A673 (cell line): ENCODE data around the gene MGMT. TPM values are rescaled to one million over a fixed set of nuclear protein-coding genes. Genes with fewer than 3 reads are reported as not detected.

Experiments used
- BruUV-seq: library from RNA; stranded (reverse); fragments of 400-500 nt; replicated peaks from 2 replicates; lab custom pipeline; 2021; lab: Mats Ljungman, UMichigan
- CTCF ChIA-PET: fragments of 300-600 bp; sonication (Branson Sonifier 250); formaldehyde crosslinking; loops from one replicate; lab custom pipeline; 2022; ENCODE audit warnings: antibody characterized with exemption; lab: Charles Lee
- POLR2A ChIA-PET: fragments of 300-600 bp; sonication (Branson Sonifier 250); formaldehyde crosslinking; loops from one replicate; lab custom pipeline; 2022; ENCODE audit warnings: antibody characterized with exemption; ENCODE audit not compliant: low non-redundant PET; lab: Charles Lee
- DNase-seq: peaks from one replicate; pipeline ENCODE4 v3.0.0-alpha.2; 2015; ENCODE audit warnings: low spot score
- H3K27ac ChIP-seq: fragments of 200-600 bp; sonication (generic); 2 replicates; pipeline ENCODE4 v1.5.1; 2016; ENCODE audit warnings: mixed run types, low read depth, mild to moderate bottlenecking, mixed read lengths, antibody characterized with exemption, low read length; ENCODE audit not compliant: poor library complexity, severe bottlenecking
- H3K27me3 ChIP-seq: fragments of 200-600 bp; sonication (generic); replicated peaks from 2 replicates; pipeline ENCODE4 v1.6.1; 2017; ENCODE audit warnings: mixed run types, low read depth, mild to moderate bottlenecking, mixed read lengths, antibody characterized with exemption, low read length; ENCODE audit not compliant: insufficient read depth, poor library complexity
- H3K36me3 ChIP-seq: fragments of 200-600 bp; sonication (generic); 2 replicates; pipeline ENCODE4 v1.6.1; 2016; ENCODE audit warnings: mixed run types, mild to moderate bottlenecking, mixed read lengths, antibody characterized with exemption, low read length; ENCODE audit not compliant: insufficient read depth, poor library complexity, severe bottlenecking
- H3K4me1 ChIP-seq: fragments of 200-600 bp; sonication (generic); 2 replicates; pipeline ENCODE4 v1.6.1; 2017; ENCODE audit warnings: mixed run types, mild to moderate bottlenecking, mixed read lengths, antibody characterized with exemption, low read length; ENCODE audit not compliant: insufficient read depth, poor library complexity, severe bottlenecking
- H3K4me3 ChIP-seq: fragments of 200-600 bp; sonication (generic); 2 replicates; pipeline ENCODE4 v1.5.1; 2016; ENCODE audit warnings: low read depth, mixed run types, mild to moderate bottlenecking, mixed read lengths, low read length; ENCODE audit not compliant: poor library complexity, severe bottlenecking
- H3K9me3 ChIP-seq: fragments of 200-600 bp; sonication (generic); 2 replicates; pipeline ENCODE4 v1.6.1; 2016; ENCODE audit warnings: mixed run types, low read depth, mild to moderate bottlenecking, mixed read lengths, antibody characterized with exemption, low read length; ENCODE audit not compliant: poor library complexity, severe bottlenecking
- CTCF ChIP-seq: fragments of 300-800, 200-600 bp; sonication (generic); conservative IDR thresholded peaks from 2 replicates; pipeline ENCODE4 v1.5.1; 2017; ENCODE audit warnings: low read depth, mild to moderate bottlenecking, antibody characterized with exemption, low read length, moderate library complexity, mixed read lengths
- EZH2 ChIP-seq: fragments of 200-600 bp; sonication (generic); IDR thresholded peaks from 2 replicates; pipeline ENCODE4 v1.6.1; 2017; ENCODE audit warnings: borderline replicate concordance, low read depth, mild to moderate bottlenecking, mixed read lengths, antibody characterized with exemption, low read length; ENCODE audit not compliant: poor library complexity, severe bottlenecking
- intact Hi-C: fragments of 100-400 bp; cut with micrococcal nuclease; formaldehyde crosslinking; loops from one replicate; pipeline ENCODE4 v1.10.0; 2022; ENCODE audit not compliant: unreplicated experiment
- total RNA-seq: library from RNA; stranded (reverse); gene quantifications from 2 replicates; pipeline ENCODE4 v1.2.3, GENCODE V29; 2021

The MGMT gene
- total RNA-seq, 1 experiment from 2014 or later: 19.5 TPM

- BruUV-seq: no TSS peak
- H3K27me3 ChIP-seq: no peaks in the 10 kb centered on the region
- H3K9me3 ChIP-seq: no peaks in the 10 kb centered on the region
- CTCF ChIA-PET: no interaction called here
- TF ChIP-seq CTCF: no peak
- TF ChIP-seq EZH2: no peak
- no peak for DNase-seq
- POLR2A ChIA-PET: no interaction called here
- no peak overlapping the region for H3K27ac ChIP-seq
- H3K36me3 ChIP-seq: no peaks in the 10 kb centered on the region
- H3K4me3 ChIP-seq: no peak overlapping the region
- intact Hi-C loops: no loop called here
- H3K4me1 ChIP-seq: peaks cover 8% of the 10 kb centered on the region
Observed at GRCh38 chr10:129608653-129609052, 141.6 kb downstream of the MGMT start.

GRCh38 chr10:129609551-129609950, 142.5 kb downstream of the MGMT start:
- Histone ChIP-seq H3K36me3 (no peaks in the 10 kb centered on the region), H3K4me3 (no peak overlapping the region), H3K27me3 (no peaks in the 10 kb centered on the region), H3K27ac (no peak overlapping the region), H3K4me1 (peaks cover 8% of the 10 kb centered on the region), H3K9me3 (no peaks in the 10 kb centered on the region)
- intact Hi-C loops: no loop called here
- no peak for DNase-seq
- ChIA-PET POLR2A (no interaction called here), CTCF (no interaction called here)
- no TSS peak for BruUV-seq
- no peak for TF ChIP-seq EZH2
- TF ChIP-seq CTCF: no peak

GRCh38 chr10:129612481-129613109, 145.6 kb downstream of the MGMT start:
- intact Hi-C loops: no loop called here

More at GRCh38 chr10:129612481-129613109, 145.6 kb downstream of the MGMT start:
- Histone ChIP-seq H3K9me3 (no peaks in the 10 kb centered on the region), H3K4me3 (no peak overlapping the region), H3K27me3 (no peaks in the 10 kb centered on the region), H3K4me1 (no peaks in the 10 kb centered on the region), H3K27ac (no peak overlapping the region), H3K36me3 (no peaks in the 10 kb centered on the region)
- POLR2A ChIA-PET: no interaction called here
- no peak for DNase-seq
- no TSS peak for BruUV-seq
- TF ChIP-seq CTCF: no peak
- TF ChIP-seq EZH2: no peak
- CTCF ChIA-PET: no interaction called here
